Fibroblast of pulmonary artery (primary cell): ENCODE data around the gene VPS26A.

Experiments
- DNase-seq: peaks from one replicate; pipeline ENCODE4 v3.0.0-alpha.2; 2010; ENCODE audit warnings: low read depth
- H3K4me3 ChIP-seq: replicated peaks from 2 replicates; pipeline ENCODE4 v1.5.1; 2011; ENCODE audit warnings: low read depth, mild to moderate bottlenecking, control low read depth, low read length, moderate library complexity
- CTCF ChIP-seq: IDR thresholded peaks from 2 replicates; pipeline ENCODE4 v1.5.1; 2011; ENCODE audit warnings: mild to moderate bottlenecking, control low read depth, low read length, inconsistent platforms; ENCODE audit errors: missing control alignments

Gene VPS26A

GRCh38 chr10:69087590-69088470, 36.1 kb upstream of the VPS26A start, which contains the start of gene SRGN:
Gene SRGN (plus strand): TSS chr10:69088103. CDS start chr10:69088158, 55 bp downstream.
- peak within 1 kb of the TSS; percentile 87 for H3K4me3 ChIP-seq
- DNase-seq: peak; percentile 99
- TF ChIP-seq CTCF: no peak

- TF ChIP-seq CTCF: no peak
- H3K4me3 ChIP-seq: peak overlapping the region; percentile 87
- DNase-seq: peak; percentile 47
These were observed 35.6 kb upstream of the VPS26A start for GRCh38 chr10:69088471-69088769.

- TF ChIP-seq CTCF: no peak
- peak; percentile 86 for DNase-seq
- H3K4me3 ChIP-seq: peak overlapping the region; percentile 87
These were observed 35.0 kb upstream of the VPS26A start for GRCh38 chr10:69088801-69089501.

GRCh38 chr10:69089638-69090599, 34.1 kb upstream of the VPS26A start:
- H3K4me3 ChIP-seq: peak overlapping the region; percentile 87
- DNase-seq: peak; percentile 70
- TF ChIP-seq CTCF: no peak

- H3K4me3 ChIP-seq: peak overlapping the region; percentile 87
- DNase-seq: no peak
- no peak for TF ChIP-seq CTCF
These were observed 33.3 kb upstream of the VPS26A start for GRCh38 chr10:69090685-69091084.

GRCh38 chr10:69091143-69091651, 32.8 kb upstream of the VPS26A start:
- peak overlapping the region; percentile 11 for H3K4me3 ChIP-seq
- no peak for DNase-seq

More at GRCh38 chr10:69091143-69091651, 32.8 kb upstream of the VPS26A start:
- no peak for TF ChIP-seq CTCF
